Neural progenitor cell (in vitro differentiated cells): ENCODE data around the gene SETD3. TPM values are rescaled to one million over a fixed set of nuclear protein-coding genes. Genes with fewer than 3 reads are reported as not detected.

Source experiments
- DNase-seq: peaks from one replicate; pipeline ENCODE4 v3.0.0-alpha.2; 2016; ENCODE audit warnings: low spot score
- H2AFZ ChIP-seq: fragments of 200-600 bp; sonication (generic); replicated peaks from 2 replicates; pipeline ENCODE4 v1.6.1; 2016; ENCODE audit warnings: antibody characterized with exemption
- H3F3A ChIP-seq: fragments of 200-600 bp; sonication (generic); 2 replicates; pipeline ENCODE4 v1.6.1; 2016; ENCODE audit warnings: antibody characterized with exemption, low read depth
- H3K27ac ChIP-seq: fragments of 200-600 bp; sonication (generic); 2 replicates; pipeline ENCODE4 v1.5.1; 2016; ENCODE audit warnings: mild to moderate bottlenecking
- H3K27me3 ChIP-seq: fragments of 200-600 bp; sonication (generic); 2 replicates; pipeline ENCODE4 v1.6.1; 2016; ENCODE audit warnings: mild to moderate bottlenecking, moderate library complexity
- H3K36me3 ChIP-seq: fragments of 200-600 bp; sonication (generic); 2 replicates; pipeline ENCODE4 v1.5.1; 2016
- H3K4me1 ChIP-seq: fragments of 200-600 bp; sonication (generic); 2 replicates; pipeline ENCODE4 v1.6.1; 2016; ENCODE audit warnings: mixed run types
- H3K4me2 ChIP-seq: fragments of 200-600 bp; sonication (generic); 2 replicates; pipeline ENCODE4 v1.6.1; 2016
- H3K4me3 ChIP-seq: fragments of 200-600 bp; sonication (generic); 2 replicates; pipeline ENCODE4 v1.5.1; 2016
- H3K79me2 ChIP-seq: fragments of 200-600 bp; sonication (generic); 2 replicates; pipeline ENCODE4 v1.6.1; 2016; ENCODE audit warnings: low read depth
- H3K9ac ChIP-seq: fragments of 200-600 bp; sonication (generic); 2 replicates; pipeline ENCODE4 v1.6.1; 2016
- H3K9me3 ChIP-seq: fragments of 200-600 bp; sonication (generic); 2 replicates; pipeline ENCODE4 v1.5.1; 2016; ENCODE audit warnings: low read depth
- H4K20me1 ChIP-seq: fragments of 200-600 bp; sonication (generic); 2 replicates; pipeline ENCODE4 v1.6.1; 2016; ENCODE audit warnings: low read depth
- H3K27ac Mint-ChIP-seq: 3 replicates; pipeline ENCODE4 v1.8.0; 2021; ENCODE audit warnings: mixed read lengths
- H3K27me3 Mint-ChIP-seq: 2 replicates; pipeline ENCODE4 v1.8.0; 2022; ENCODE audit warnings: low read depth, mild to moderate bottlenecking, inconsistent platforms, moderate library complexity, mixed read lengths; ENCODE audit not compliant: insufficient read depth
- H3K36me3 Mint-ChIP-seq: 3 replicates; pipeline ENCODE4 v1.8.0; 2021; ENCODE audit warnings: mixed read lengths
- H3K4me1 Mint-ChIP-seq: 3 replicates; pipeline ENCODE4 v1.8.0; 2021; ENCODE audit warnings: mixed read lengths
- H3K4me3 Mint-ChIP-seq: 3 replicates; pipeline ENCODE4 v1.8.0; 2021; ENCODE audit warnings: mild to moderate bottlenecking, moderate library complexity, mixed read lengths
- H3K9me3 Mint-ChIP-seq: 3 replicates; pipeline ENCODE4 v1.8.0; 2020; ENCODE audit warnings: mixed read lengths
- CTCF ChIP-seq: fragments of 200-600 bp; sonication (generic); IDR thresholded peaks from 2 replicates; pipeline ENCODE4 v1.5.1; 2017; ENCODE audit warnings: antibody characterized with exemption, mild to moderate bottlenecking
- EZH2 ChIP-seq: fragments of 200-600 bp; sonication (generic); IDR thresholded peaks from 2 replicates; pipeline ENCODE4 v1.6.1; 2017; ENCODE audit warnings: antibody characterized with exemption, mild to moderate bottlenecking, moderate library complexity
- EZH2phosphoT487 ChIP-seq: fragments of 200-600 bp; sonication (generic); IDR thresholded peaks from 2 replicates; pipeline ENCODE4 v1.6.1; 2017; ENCODE audit warnings: antibody characterized with exemption
- total RNA-seq: library from RNA; depleted of rRNA; stranded (reverse); fragments of >200 nt; gene quantifications from 2 replicates; pipeline ENCODE4 v1.2.3, GENCODE V29; 2015; ENCODE audit warnings: low replicate concordance

The SETD3 gene
- total RNA-seq, 1 donor from 2014 or later = 68.0 TPM

- no peak for TF ChIP-seq CTCF
- no peak for TF ChIP-seq EZH2phosphoT487
- TF ChIP-seq EZH2 = no peak
- no peak overlapping the region for H3K4me3 Mint-ChIP-seq
- H3K27ac ChIP-seq = no peak overlapping the region
- no peak overlapping the region for H2AFZ ChIP-seq
- H3K9me3 Mint-ChIP-seq = no peaks in the 10 kb centered on the region
- H3K9ac ChIP-seq = no peak overlapping the region
- peaks cover 8% of the 10 kb centered on the region for H3K27me3 Mint-ChIP-seq
- H3K4me1 ChIP-seq = peaks cover 4% of the 10 kb centered on the region
- no peaks in the 10 kb centered on the region for H3K27me3 ChIP-seq
- DNase-seq = no peak
- no peak overlapping the region for H3K4me3 ChIP-seq
- peaks cover 16% of the 10 kb centered on the region for H3K4me1 Mint-ChIP-seq
- no peaks in the 10 kb centered on the region for H3K79me2 ChIP-seq
- no peaks in the 10 kb centered on the region for H3K36me3 Mint-ChIP-seq
- no peaks in the 10 kb centered on the region for H3K9me3 ChIP-seq
- H3F3A ChIP-seq = no peaks in the 10 kb centered on the region
- H3K36me3 ChIP-seq = no peaks in the 10 kb centered on the region
- no peak overlapping the region for H3K4me2 ChIP-seq
- no peak overlapping the region for H3K27ac Mint-ChIP-seq
- no peaks in the 10 kb centered on the region for H4K20me1 ChIP-seq
These were observed 117.6 kb downstream of the SETD3 start for GRCh38 chr14:99363051-99363450.

DNA sequence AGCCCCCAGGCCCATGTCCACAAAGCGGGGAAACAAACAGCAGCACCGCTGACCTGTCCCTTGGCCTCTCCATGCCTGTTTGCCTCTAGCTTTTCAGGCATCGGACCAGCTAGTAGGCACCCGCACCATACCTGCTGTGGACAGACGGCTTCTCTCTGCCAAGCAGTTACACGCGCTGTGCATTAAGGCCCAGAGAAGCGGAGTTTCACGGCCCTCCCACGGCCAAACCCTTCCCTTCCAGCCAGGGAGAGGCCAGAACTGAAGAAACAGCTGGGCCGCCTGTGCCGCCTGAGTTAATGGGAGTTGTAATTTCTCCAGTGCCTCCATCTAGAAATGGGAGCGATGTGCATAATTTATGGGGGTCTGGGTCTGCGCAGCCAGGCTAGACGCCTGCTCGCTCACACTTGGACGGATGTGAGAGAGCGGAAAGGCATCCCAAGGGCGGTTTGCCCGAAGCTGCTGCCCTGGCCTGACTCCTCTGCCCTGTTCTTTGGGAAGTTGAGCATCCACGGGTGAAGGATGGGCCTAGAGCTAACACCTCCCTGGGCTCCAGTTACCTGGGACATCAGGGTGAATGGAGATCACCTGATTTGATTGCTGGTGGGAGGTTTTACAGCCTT, 119.0 kb downstream of the SETD3 start:
- Mint-ChIP-seq H3K27me3 (peaks cover 5% of the 10 kb centered on the region), H3K36me3 (no peaks in the 10 kb centered on the region), H3K27ac (no peak overlapping the region), H3K4me1 (peaks cover 16% of the 10 kb centered on the region), H3K9me3 (no peaks in the 10 kb centered on the region), H3K4me3 (no peak overlapping the region)
- Histone ChIP-seq H3K79me2 (no peaks in the 10 kb centered on the region), H3F3A (no peaks in the 10 kb centered on the region), H3K9me3 (no peaks in the 10 kb centered on the region), H3K27ac (no peak overlapping the region), H3K4me2 (no peak overlapping the region), H4K20me1 (no peaks in the 10 kb centered on the region), H3K36me3 (no peaks in the 10 kb centered on the region), H3K4me1 (peaks cover 4% of the 10 kb centered on the region), H3K9ac (no peak overlapping the region), H3K4me3 (no peak overlapping the region), H3K27me3 (no peaks in the 10 kb centered on the region), H2AFZ (no peak overlapping the region)
- no peak for DNase-seq
- TF ChIP-seq CTCF (no peak), EZH2phosphoT487 (no peak), EZH2 (no peak)

- Mint-ChIP-seq H3K9me3 (no peaks in the 10 kb centered on the region), H3K27ac (no peak overlapping the region), H3K36me3 (no peaks in the 10 kb centered on the region), H3K27me3 (peaks cover 5% of the 10 kb centered on the region), H3K4me3 (no peak overlapping the region), H3K4me1 (peaks cover 16% of the 10 kb centered on the region)
- H3F3A ChIP-seq = no peaks in the 10 kb centered on the region
- H3K9ac ChIP-seq = no peak overlapping the region
- H3K4me2 ChIP-seq = no peak overlapping the region
- H4K20me1 ChIP-seq = no peaks in the 10 kb centered on the region
- no peaks in the 10 kb centered on the region for H3K27me3 ChIP-seq
- no peaks in the 10 kb centered on the region for H3K79me2 ChIP-seq
- no peaks in the 10 kb centered on the region for H3K36me3 ChIP-seq
- H3K4me1 ChIP-seq = peaks cover 4% of the 10 kb centered on the region
- H2AFZ ChIP-seq = peak overlapping the region; percentile 18
- H3K27ac ChIP-seq = no peak overlapping the region
- no peak for DNase-seq
- no peak overlapping the region for H3K4me3 ChIP-seq
- no peak for TF ChIP-seq EZH2phosphoT487
- no peak for TF ChIP-seq EZH2
- no peak for TF ChIP-seq CTCF
- H3K9me3 ChIP-seq = no peaks in the 10 kb centered on the region
These were observed 119.7 kb downstream of the SETD3 start for GRCh38 chr14:99360774-99361595.
